Occipital lobe (tissue), 2 donors: ENCODE results near the gene PCDHGB1. TPM values are rescaled to one million over a fixed set of nuclear protein-coding genes. Genes with fewer than 3 reads are reported as not detected.
"Not testable (repeated sequence)": the region's sequence is repeated elsewhere in the genome, so short reads cannot be mapped to it uniquely, and the experiment has no call there.

Experiments
- DNase-seq: peaks from one replicate; lab custom pipeline; 2025; lab: John Stamatoyannopoulos, UW
- total RNA-seq: library from RNA; depleted of rRNA; stranded (reverse); fragments of >200 nt; gene quantifications from one replicate; pipeline ENCODE4 v1.2.3, GENCODE V29; 2014

The PCDHGB1 gene
- total RNA-seq: 7.8 TPM

GRCh38 chr5:141349917-141350619, at the start of gene PCDHGB1:
Gene PCDHGB1 (plus strand): TSS chr5:141350099. CDS start chr5:141350261, 162 bp downstream.
- DNase-seq: no peak

- DNase-seq: no peak
These were observed 46.1 kb upstream of the PCDHGB1 start, which contains the start of gene SLC25A2 for GRCh38 chr5:141303756-141304155. Gene SLC25A2 (minus strand): TSS chr5:141304049. CDS start chr5:141303865, 184 bp downstream.

GRCh38 chr5:141306630-141307029, 43.3 kb upstream of the PCDHGB1 start:
- DNase-seq: no peak

- no peak for DNase-seq
These were observed 36.2 kb upstream of the PCDHGB1 start for GRCh38 chr5:141313711-141314110.

GRCh38 chr5:141316963-141317362, 32.9 kb upstream of the PCDHGB1 start:
- not testable (repeated sequence) for DNase-seq

- DNase-seq: no peak
These were observed 30.7 kb upstream of the PCDHGB1 start for GRCh38 chr5:141319202-141319601.

- DNase-seq: no peak
These were observed 30.2 kb upstream of the PCDHGB1 start for GRCh38 chr5:141319699-141320098.

GRCh38 chr5:141320225-141321169, 29.4 kb upstream of the PCDHGB1 start, which contains the start of gene TAF7:
Gene TAF7 (minus strand): TSS chr5:141320784. CDS start chr5:141320044, 740 bp downstream.
- peak; percentile 86 for DNase-seq

GRCh38 chr5:141322261-141322660, 27.6 kb upstream of the PCDHGB1 start:
- no peak for DNase-seq

GRCh38 chr5:141326088-141326854, 23.6 kb upstream of the PCDHGB1 start:
- DNase-seq: peak; percentile 18

- no peak for DNase-seq
These were observed 21.7 kb upstream of the PCDHGB1 start for GRCh38 chr5:141328231-141328630.

GRCh38 chr5:141330299-141331080, 19.4 kb upstream of the PCDHGB1 start, which contains the start of gene PCDHGA1:
Gene PCDHGA1 (plus strand): TSS chr5:141330514.
- no peak for DNase-seq

- DNase-seq: not testable (repeated sequence)
These were observed 17.3 kb upstream of the PCDHGB1 start for GRCh38 chr5:141332571-141332970.

GRCh38 chr5:141338538-141339306, 11.2 kb upstream of the PCDHGB1 start, which contains the start of gene PCDHGA2:
Gene PCDHGA2 (plus strand): TSS chr5:141338760.
- no peak for DNase-seq

- DNase-seq: not testable (repeated sequence)
These were observed 9.0 kb upstream of the PCDHGB1 start for GRCh38 chr5:141340781-141341354.

- no peak for DNase-seq
These were observed 7.1 kb upstream of the PCDHGB1 start for GRCh38 chr5:141342773-141343172.

- no peak for DNase-seq
These were observed 6.5 kb upstream of the PCDHGB1 start, which contains the start of gene PCDHGA3 for GRCh38 chr5:141343242-141343952. Gene PCDHGA3 (plus strand): TSS chr5:141343829. CDS start chr5:141344034, 205 bp downstream.

- no peak for DNase-seq
These were observed 5.9 kb upstream of the PCDHGB1 start for GRCh38 chr5:141343953-141344463.
